Loucy (cell line): ENCODE data around the gene GAREM1.

Experiments
- CTCF ChIP-seq: fragments of 200-600 bp; sonication (generic); conservative IDR thresholded peaks from 2 replicates; pipeline ENCODE4 v1.5.1; 2014; ENCODE audit warnings: mild to moderate bottlenecking, antibody characterized with exemption, low read length
- EZH2phosphoT487 ChIP-seq: fragments of 200-600 bp; IDR thresholded peaks from 2 replicates; pipeline ENCODE4 v1.6.1; 2018; ENCODE audit warnings: antibody characterized with exemption, mild to moderate bottlenecking, moderate library complexity, borderline replicate concordance

DNA sequence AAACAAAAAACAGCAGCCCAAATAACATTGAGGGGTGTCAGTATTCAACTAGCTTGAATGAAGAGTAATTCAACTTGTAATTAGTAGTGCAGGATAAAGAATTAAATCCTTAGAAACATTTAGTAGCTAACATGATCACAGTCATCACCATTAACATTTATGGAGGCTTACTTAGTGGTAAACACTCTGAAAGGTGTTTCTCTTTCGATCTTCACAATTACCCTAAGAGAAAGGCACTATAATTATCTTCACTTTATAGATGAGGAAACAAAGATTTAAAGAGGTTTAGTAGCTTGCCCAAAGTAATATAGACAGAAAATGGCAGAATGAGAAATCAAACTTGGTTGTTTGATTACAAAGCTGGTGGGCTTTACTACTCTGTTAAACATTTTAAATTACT lies 81.5 kb downstream of the GAREM1 start:
- TF ChIP-seq CTCF (no peak), EZH2phosphoT487 (no peak)
